Left ventricle myocardium inferior (tissue), 1 donor: Measurements from ENCODE around the gene HDAC11. TPM values are rescaled to one million over a fixed set of nuclear protein-coding genes. Genes with fewer than 3 reads are reported as not detected.

ENCODE experiments used
- DNase-seq: peaks from one replicate; pipeline ENCODE4 v3.0.0-alpha.2; 2020
- H3K27ac ChIP-seq: fragments of 200-600 bp; replicated peaks from 2 replicates; pipeline ENCODE4 v1.8.0; 2021
- H3K27me3 ChIP-seq: fragments of 200-600 bp; 2 replicates; pipeline ENCODE4 v1.8.0; 2021; ENCODE audit warnings: low read depth
- H3K36me3 ChIP-seq: fragments of 200-600 bp; 2 replicates; pipeline ENCODE4 v1.8.0; 2021
- H3K4me1 ChIP-seq: fragments of 200-600 bp; 2 replicates; pipeline ENCODE4 v1.8.0; 2021
- H3K4me3 ChIP-seq: fragments of 200-600 bp; 2 replicates; pipeline ENCODE4 v1.8.0; 2021; ENCODE audit warnings: mild to moderate bottlenecking, moderate library complexity
- H3K9me3 ChIP-seq: fragments of 200-600 bp; replicated peaks from 2 replicates; pipeline ENCODE4 v1.8.0; 2021
- CTCF ChIP-seq: fragments of 200-600 bp; IDR thresholded peaks from 2 replicates; pipeline ENCODE4 v1.8.0; 2021; ENCODE audit warnings: antibody characterized with exemption, mild to moderate bottlenecking, borderline replicate concordance
- intact Hi-C: fragments of 100-400 bp; cut with micrococcal nuclease; formaldehyde crosslinking; loops from one replicate; pipeline ENCODE4 v1.11.0; 2022
- total RNA-seq: library from RNA; stranded (reverse); fragmentation: NEBNext Ultra II Directional; extraction: Animal tissue kit (Norgen Biotek cat#: 25700); gene quantifications from one replicate; pipeline ENCODE4 v1.2.1, GENCODE V29; 2021
- donor health status: DM: no; HTN: yes; CAD: no; lungs with severe emphysema.

Gene HDAC11
- total RNA-seq, 1 donor from 2014 or later, result 34.3 TPM

GRCh38 chr3:13465236-13465873 is 14.8 kb upstream of the HDAC11 start:
- H3K4me1 ChIP-seq, result peaks cover 5% of the 10 kb centered on the region
- no peaks in the 10 kb centered on the region for H3K9me3 ChIP-seq
- no peak overlapping the region for H3K27ac ChIP-seq
- TF ChIP-seq CTCF, result no peak
- H3K4me3 ChIP-seq, result no peak overlapping the region
- H3K36me3 ChIP-seq, result no peaks in the 10 kb centered on the region
- no peak for DNase-seq
- intact Hi-C loops, result no loop called here
- H3K27me3 ChIP-seq, result peaks cover 19% of the 10 kb centered on the region

GRCh38 chr3:13466781-13467180 is 13.3 kb upstream of the HDAC11 start:
- H3K4me1 ChIP-seq, result peaks cover 5% of the 10 kb centered on the region
- H3K27ac ChIP-seq, result no peak overlapping the region
- TF ChIP-seq CTCF, result no peak
- intact Hi-C loops, result no loop called here
- H3K27me3 ChIP-seq, result peaks cover 15% of the 10 kb centered on the region
- H3K36me3 ChIP-seq, result no peaks in the 10 kb centered on the region
- no peaks in the 10 kb centered on the region for H3K9me3 ChIP-seq
- no peak overlapping the region for H3K4me3 ChIP-seq
- DNase-seq, result no peak

- intact Hi-C loops, result no loop called here
- no peak for TF ChIP-seq CTCF
- Histone ChIP-seq H3K27me3 (peaks cover 20% of the 10 kb centered on the region), H3K27ac (no peak overlapping the region), H3K9me3 (no peaks in the 10 kb centered on the region), H3K36me3 (no peaks in the 10 kb centered on the region), H3K4me1 (no peaks in the 10 kb centered on the region), H3K4me3 (no peak overlapping the region)
- no peak for DNase-seq
Observed at GRCh38 chr3:13470894-13471574, 9.1 kb upstream of the HDAC11 start.

GRCh38 chr3:13472286-13472685 is 7.8 kb upstream of the HDAC11 start:
- H3K4me1 ChIP-seq, result no peaks in the 10 kb centered on the region
- no peak for TF ChIP-seq CTCF
- H3K27me3 ChIP-seq, result peaks cover 18% of the 10 kb centered on the region
- DNase-seq, result no peak
- intact Hi-C loops, result no loop called here
- H3K36me3 ChIP-seq, result no peaks in the 10 kb centered on the region
- no peak overlapping the region for H3K27ac ChIP-seq
- H3K9me3 ChIP-seq, result no peaks in the 10 kb centered on the region
- H3K4me3 ChIP-seq, result no peak overlapping the region

GRCh38 chr3:13473020-13473419 is 7.1 kb upstream of the HDAC11 start:
- Histone ChIP-seq H3K36me3 (no peaks in the 10 kb centered on the region), H3K4me1 (peaks cover 2% of the 10 kb centered on the region), H3K27ac (no peak overlapping the region), H3K9me3 (no peaks in the 10 kb centered on the region), H3K27me3 (peaks cover 18% of the 10 kb centered on the region), H3K4me3 (no peak overlapping the region)
- no peak for DNase-seq
- intact Hi-C loops, result no loop called here
- TF ChIP-seq CTCF, result no peak
